PFSK-1 (cell line): ENCODE data around the gene PCNX3.

Source experiments
- FOXP2 ChIP-seq: optimal IDR thresholded peaks from 2 replicates; pipeline ENCODE3; 2011; ENCODE audit warnings: borderline replicate concordance, control low read depth, inconsistent platforms; ENCODE audit not compliant: insufficient read depth; ENCODE audit errors: extremely low read length, extremely low read depth
- POLR2AphosphoS5 ChIP-seq: IDR thresholded peaks from 2 replicates; pipeline ENCODE4 v1.6.1; 2012; ENCODE audit warnings: low read depth, mild to moderate bottlenecking, control low read depth, low read length, moderate library complexity
- REST ChIP-seq, 2 experiments: IDR thresholded peaks; 2 replicates each; pipeline versions ENCODE4 v1.6.1 to v1.8.0; 2011 to 2012; ENCODE audit warnings: low read depth in 2 of 2, low read length in 2 of 2, control low read depth in 1 of 2, inconsistent platforms in 1 of 2, mild to moderate bottlenecking in 1 of 2, moderate library complexity in 1 of 2; ENCODE audit not compliant: insufficient read depth in 1 of 2
- SIN3A ChIP-seq: IDR thresholded peaks from 2 replicates; pipeline ENCODE4 v1.6.1; 2012; ENCODE audit warnings: mild to moderate bottlenecking, low read length, moderate library complexity, borderline replicate concordance; ENCODE audit not compliant: insufficient read depth
- TAF1 ChIP-seq: IDR thresholded peaks from 2 replicates; pipeline ENCODE4 v1.6.1; 2012; ENCODE audit warnings: low read length, control low read depth, borderline replicate concordance; ENCODE audit not compliant: insufficient read depth

PCNX3 gene

GRCh38 chr11:65646958-65647701 is 31.6 kb downstream of the PCNX3 start:
- TF ChIP-seq TAF1 (no peak), POLR2AphosphoS5 (no peak), SIN3A (no peak), REST (IDR thresholded peaks at IDR 0.05; ENCODE audit: insufficient read depth in 1 of 2, low read depth in 2 of 2, low read length in 2 of 2) (no peak), FOXP2 (no peak)

GRCh38 chr11:65648997-65649493 is 33.5 kb downstream of the PCNX3 start:
- TF ChIP-seq TAF1: no peak

GRCh38 chr11:65649656-65650546 is 34.3 kb downstream of the PCNX3 start:
- TF ChIP-seq POLR2AphosphoS5 (no peak), TAF1 (no peak), FOXP2 (no peak)

GRCh38 chr11:65650547-65651338 is 35.2 kb downstream of the PCNX3 start:
- TF ChIP-seq SIN3A: no peak
- no peak for TF ChIP-seq TAF1
- TF ChIP-seq POLR2AphosphoS5: no peak
- no peak for TF ChIP-seq REST (IDR thresholded peaks at IDR 0.05; ENCODE audit: insufficient read depth in 1 of 2, low read depth in 2 of 2, low read length in 2 of 2)
- TF ChIP-seq FOXP2: no peak

- TF ChIP-seq REST (IDR thresholded peaks at IDR 0.05; ENCODE audit: insufficient read depth in 1 of 2, low read depth in 2 of 2, low read length in 2 of 2) (no peak), TAF1 (no peak), SIN3A (no peak), POLR2AphosphoS5 (no peak), FOXP2 (no peak)
These were observed 35.7 kb downstream of the PCNX3 start for GRCh38 chr11:65651339-65651588.
